ENCODE measurements around the gene MAN2A1.

- TF ChIP-seq POLR2AphosphoS5 (IDR thresholded peaks at IDR 0.05; ENCODE audit: low read depth, low read length) (no peak), TAF1 (IDR thresholded peaks at IDR 0.05; ENCODE audit: borderline replicate concordance, insufficient read depth, low read length) (no peak), SIN3A (IDR thresholded peaks at IDR 0.05; ENCODE audit: borderline replicate concordance, insufficient read depth, low read length) (no peak), FOXP2 (optimal IDR thresholded peaks at IDR 0.05; ENCODE audit: borderline replicate concordance, extremely low read depth, extremely low read length, insufficient read depth) (no peak), REST (IDR thresholded peaks at IDR 0.05; ENCODE audit: insufficient read depth in 1 of 2, low read depth in 2 of 2, low read length in 2 of 2) (no peak)
These were observed 44.9 kb upstream of the MAN2A1 start for GRCh38 chr5:109644829-109645228.

Measured in PFSK-1 (cell line).